Thymus (tissue), 11 donors: ENCODE data around the gene RGS7. TPM values are rescaled to one million over a fixed set of nuclear protein-coding genes. Genes with fewer than 3 reads are reported as not detected.

ENCODE experiments used
- DNase-seq, 9 donors: peaks; one replicate each; pipeline ENCODE4 v3.0.0-alpha.2; 2013; ENCODE audit warnings: low spot score in 9 of 9, low read depth in 6 of 9, missing footprints in 1 of 9
- H3K27ac ChIP-seq, 2 donors: one replicate each; pipeline ENCODE4 v1.5.1; 2013; ENCODE audit warnings: control low read depth in 1 of 2, low read depth in 1 of 2, low read length in 1 of 2, mild to moderate bottlenecking in 1 of 2, moderate library complexity in 1 of 2
- H3K27me3 ChIP-seq, 2 donors: one replicate each; pipeline ENCODE4 v1.5.1; 2013; ENCODE audit warnings: low read length in 1 of 2; ENCODE audit not compliant: control insufficient read depth in 2 of 2, insufficient read depth in 1 of 2
- H3K36me3 ChIP-seq, 2 donors: one replicate each; pipeline ENCODE4 v1.5.1; 2013; ENCODE audit warnings: low read length in 1 of 2, mild to moderate bottlenecking in 1 of 2, moderate library complexity in 1 of 2; ENCODE audit not compliant: control insufficient read depth in 2 of 2, insufficient read depth in 2 of 2
- H3K4me1 ChIP-seq, 2 donors: one replicate each; pipeline ENCODE4 v1.5.1; 2013; ENCODE audit warnings: low read length in 2 of 2; ENCODE audit not compliant: control insufficient read depth in 2 of 2, insufficient read depth in 2 of 2
- H3K4me3 ChIP-seq, 2 donors: one replicate each; pipeline ENCODE4 v1.5.1; 2013; ENCODE audit warnings: low read length in 2 of 2, control low read depth in 1 of 2, mild to moderate bottlenecking in 1 of 2
- H3K9me3 ChIP-seq, 2 donors: one replicate each; pipeline ENCODE4 v1.5.1; 2013; ENCODE audit warnings: low read length in 1 of 2, mild to moderate bottlenecking in 1 of 2; ENCODE audit not compliant: control insufficient read depth in 2 of 2, insufficient read depth in 1 of 2
- WGBS: extraction: QIAGEN DNeasy Blood & Tissue Kit; methylation state at CpG from one replicate; pipeline ENCODE4 v1.1.7; 2013; 5-methylcytosine and 5-hydroxymethylcytosine counted together
- polyA plus RNA-seq: library from polyadenylated mRNA; stranded (reverse); fragments of 200-250 nt; gene quantifications from one replicate; pipeline ENCODE4 v1.2.3, GENCODE V29; 2013
- total RNA-seq: library from RNA; stranded (reverse); fragments of 120-200 nt; gene quantifications from one replicate; pipeline ENCODE4 v1.2.4, GENCODE V29; 2013
- donor health status: healthy.

RGS7 gene
- total and polyA plus RNA-seq, 2 donors: 0.05 to 0.07 TPM

- no peak overlapping the region for H3K27ac ChIP-seq
- no peak for DNase-seq
These were observed 141.3 kb downstream of the RGS7 start for GRCh38 chr1:241215683-241216082.

GRCh38 chr1:241215203-241215602 lies 141.8 kb downstream of the RGS7 start:
- no peak overlapping the region for H3K4me3 ChIP-seq
- 16% methylated on average over 4 of the region's 4 CpGs for WGBS
- DNase-seq: no peak

More at GRCh38 chr1:241215683-241216082, 141.3 kb downstream of the RGS7 start:
- no peaks in the 10 kb centered on the region for H3K27me3 ChIP-seq
- H3K9me3 ChIP-seq: peaks cover 0 to 4% of the 10 kb centered on the region in 2 donors
- no peaks in the 10 kb centered on the region for H3K4me1 ChIP-seq
- H3K36me3 ChIP-seq: no peaks in the 10 kb centered on the region
- 95% methylated on average over 9 of the region's 9 CpGs for WGBS
- no peak overlapping the region for H3K4me3 ChIP-seq

GRCh38 chr1:241213139-241213538 lies 143.9 kb downstream of the RGS7 start:
- no peaks in the 10 kb centered on the region for H3K4me1 ChIP-seq
- no peak for DNase-seq
- H3K27ac ChIP-seq: no peak overlapping the region
- WGBS: 89% methylated on average over 8 of the region's 8 CpGs
- H3K36me3 ChIP-seq: no peaks in the 10 kb centered on the region
- H3K9me3 ChIP-seq: peaks cover 0 to 4% of the 10 kb centered on the region in 2 donors
- no peaks in the 10 kb centered on the region for H3K27me3 ChIP-seq
- no peak overlapping the region for H3K4me3 ChIP-seq

More at GRCh38 chr1:241215203-241215602, 141.8 kb downstream of the RGS7 start:
- Histone ChIP-seq H3K27ac (no peak overlapping the region), H3K4me1 (no peaks in the 10 kb centered on the region), H3K36me3 (no peaks in the 10 kb centered on the region), H3K9me3 (peaks cover 0 to 4% of the 10 kb centered on the region in 2 donors), H3K27me3 (no peaks in the 10 kb centered on the region)

GRCh38 chr1:241212628-241213027 lies 144.4 kb downstream of the RGS7 start:
- H3K27me3 ChIP-seq: no peaks in the 10 kb centered on the region
- no peak overlapping the region for H3K4me3 ChIP-seq
- H3K9me3 ChIP-seq: peaks cover 0 to 4% of the 10 kb centered on the region in 2 donors
- no peak overlapping the region for H3K27ac ChIP-seq
- H3K36me3 ChIP-seq: no peaks in the 10 kb centered on the region
- H3K4me1 ChIP-seq: no peaks in the 10 kb centered on the region
- no peak for DNase-seq
- WGBS: 91% methylated on average over 6 of the region's 6 CpGs

GRCh38 chr1:241208910-241209379 lies 148.1 kb downstream of the RGS7 start:
- Histone ChIP-seq H3K27ac (no peak overlapping the region), H3K9me3 (no peaks in the 10 kb centered on the region), H3K4me1 (no peaks in the 10 kb centered on the region), H3K4me3 (no peak overlapping the region), H3K36me3 (no peaks in the 10 kb centered on the region), H3K27me3 (no peaks in the 10 kb centered on the region)
- WGBS: 95% methylated on average over 7 of the region's 7 CpGs
- DNase-seq: no peak

- Histone ChIP-seq H3K36me3 (no peaks in the 10 kb centered on the region), H3K4me1 (no peaks in the 10 kb centered on the region), H3K4me3 (no peak overlapping the region), H3K27ac (no peak overlapping the region), H3K9me3 (no peaks in the 10 kb centered on the region), H3K27me3 (no peaks in the 10 kb centered on the region)
- WGBS: 89% methylated on average over 1 of the region's 1 CpG
- no peak for DNase-seq
These were observed 153.2 kb downstream of the RGS7 start for GRCh38 chr1:241203817-241204216.

- Histone ChIP-seq H3K9me3 (no peaks in the 10 kb centered on the region), H3K4me1 (no peaks in the 10 kb centered on the region), H3K4me3 (no peak overlapping the region), H3K27ac (no peak overlapping the region), H3K27me3 (no peaks in the 10 kb centered on the region), H3K36me3 (no peaks in the 10 kb centered on the region)
- DNase-seq: no peak
- WGBS: 34% methylated on average over 4 of the region's 4 CpGs
These were observed 154.6 kb downstream of the RGS7 start for GRCh38 chr1:241202401-241202800.

- H3K27me3 ChIP-seq: no peaks in the 10 kb centered on the region
- no peak overlapping the region for H3K4me3 ChIP-seq
- no peak overlapping the region for H3K27ac ChIP-seq
- no peaks in the 10 kb centered on the region for H3K9me3 ChIP-seq
- DNase-seq: no peak
- 94% methylated on average over 8 of the region's 8 CpGs for WGBS
- no peaks in the 10 kb centered on the region for H3K36me3 ChIP-seq
- H3K4me1 ChIP-seq: no peaks in the 10 kb centered on the region
These were observed 170.3 kb downstream of the RGS7 start for GRCh38 chr1:241186716-241187115.

- Histone ChIP-seq H3K36me3 (no peaks in the 10 kb centered on the region), H3K4me1 (no peaks in the 10 kb centered on the region), H3K9me3 (no peaks in the 10 kb centered on the region), H3K27me3 (no peaks in the 10 kb centered on the region), H3K27ac (no peak overlapping the region), H3K4me3 (no peak overlapping the region)
- DNase-seq: no peak
- 87% methylated on average over 5 of the region's 5 CpGs for WGBS
These were observed 175.0 kb downstream of the RGS7 start for GRCh38 chr1:241181971-241182370.

GRCh38 chr1:241181471-241181870 lies 175.5 kb downstream of the RGS7 start:
- no peaks in the 10 kb centered on the region for H3K4me1 ChIP-seq
- H3K27ac ChIP-seq: no peak overlapping the region
- H3K4me3 ChIP-seq: no peak overlapping the region
- H3K9me3 ChIP-seq: no peaks in the 10 kb centered on the region
- H3K27me3 ChIP-seq: no peaks in the 10 kb centered on the region
- H3K36me3 ChIP-seq: no peaks in the 10 kb centered on the region
- no peak for DNase-seq
